Stimulated activated CD8-positive, alpha-beta memory T cell treated with anti-CD3 and anti-CD28 coated beads, Interleukin-15, amount 100 ng/mL, for 1 hour (primary cell): ENCODE data around the gene ABCG1.
A peak's percentile ranks its signal among the peaks of the same experiment; 100 is the strongest.

Experiments
- DNase-seq: peaks from one replicate; pipeline ENCODE4 v3.0.0-alpha.2; 2020; ENCODE audit warnings: low read depth

The ABCG1 gene

DNA sequence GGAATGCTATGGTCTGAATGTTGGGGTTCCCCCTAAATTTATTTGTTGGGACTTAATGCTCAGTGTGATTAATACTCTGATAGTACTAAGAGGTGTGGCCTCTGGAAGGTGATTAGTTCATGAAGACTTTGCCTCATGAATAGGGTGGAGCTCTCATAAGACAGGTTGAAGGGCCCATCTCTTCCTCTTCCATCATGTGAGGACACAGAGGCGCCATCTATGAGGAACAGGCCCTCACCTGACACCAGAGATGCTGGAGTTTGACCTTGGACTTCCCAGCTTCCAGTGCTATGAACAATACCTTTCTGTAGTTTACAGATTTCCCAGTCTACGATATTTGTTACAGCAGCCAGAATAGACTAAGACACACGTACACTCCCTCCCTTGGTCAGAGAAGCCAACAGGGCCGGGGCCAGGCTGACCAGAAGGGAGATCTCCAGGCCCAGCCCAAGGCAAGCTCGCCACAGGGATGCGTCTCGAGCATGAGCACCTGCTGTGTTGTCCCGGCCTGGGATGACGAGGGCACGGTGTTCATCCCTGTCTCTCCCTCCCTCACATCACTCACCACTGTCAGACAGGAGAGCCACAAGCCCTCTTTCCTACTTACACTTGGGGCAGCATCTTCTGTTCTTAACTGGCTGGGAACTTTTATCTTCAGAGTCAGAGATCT, 4.7 kb upstream of the ABCG1 start:
- DNase-seq, result no peak

DNA sequence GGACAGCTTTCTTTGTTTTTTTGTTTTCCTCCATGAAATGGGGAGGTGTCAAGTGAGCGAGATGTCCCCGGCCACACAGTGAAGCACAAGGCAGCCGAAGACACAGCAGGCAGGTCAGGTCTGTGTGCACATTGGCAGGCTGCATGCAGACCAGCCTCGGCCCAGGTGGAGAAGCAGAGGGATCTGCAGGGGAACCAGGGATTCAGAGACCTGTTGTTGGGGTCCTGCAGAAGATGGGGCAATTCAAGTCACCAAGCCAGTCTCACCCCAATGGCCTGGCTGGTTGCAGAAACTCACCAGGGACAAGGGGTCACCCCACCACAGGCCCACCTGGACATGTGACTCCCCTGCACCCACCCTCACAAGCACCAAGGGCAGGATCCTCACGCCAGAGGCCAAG, 4.0 kb upstream of the ABCG1 start:
- no peak for DNase-seq

DNA sequence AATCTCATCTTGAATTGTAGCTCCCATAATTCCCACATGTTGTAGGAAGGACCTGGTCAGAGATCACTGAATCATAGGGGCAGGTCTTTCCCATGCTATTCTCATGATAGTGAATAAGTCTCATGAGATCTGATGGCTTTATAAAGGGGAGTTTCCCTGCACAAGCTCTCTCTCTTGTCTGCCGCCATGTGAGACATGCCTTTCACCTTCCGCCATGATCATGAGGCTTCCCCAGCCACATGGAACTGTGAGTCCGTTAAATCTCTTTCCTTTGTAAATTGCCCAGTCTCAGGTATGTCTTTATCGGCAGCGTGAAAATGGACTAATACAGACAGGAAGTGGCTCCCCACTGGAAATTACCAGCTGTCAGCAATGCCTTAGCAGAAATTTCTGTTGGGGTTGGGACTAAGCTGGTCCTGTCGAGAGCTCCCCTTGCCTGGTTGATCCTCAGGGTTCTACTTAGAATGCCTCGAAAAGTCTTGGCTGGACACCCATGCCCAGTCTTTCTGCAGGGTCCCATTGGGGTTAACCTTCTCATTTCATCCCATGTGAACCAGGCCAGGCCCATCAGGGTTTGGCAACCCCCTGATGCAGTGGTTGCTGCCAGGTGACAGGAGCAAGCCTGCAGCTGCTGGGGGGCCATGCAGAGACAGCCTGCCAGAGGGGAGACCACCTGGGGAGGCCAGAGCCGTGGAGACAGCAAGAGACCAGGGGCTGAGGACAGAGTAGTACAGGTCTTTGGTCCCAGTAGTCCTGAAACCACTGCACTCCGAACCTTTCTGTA, 2.8 kb upstream of the ABCG1 start:
- DNase-seq, result no peak

DNA sequence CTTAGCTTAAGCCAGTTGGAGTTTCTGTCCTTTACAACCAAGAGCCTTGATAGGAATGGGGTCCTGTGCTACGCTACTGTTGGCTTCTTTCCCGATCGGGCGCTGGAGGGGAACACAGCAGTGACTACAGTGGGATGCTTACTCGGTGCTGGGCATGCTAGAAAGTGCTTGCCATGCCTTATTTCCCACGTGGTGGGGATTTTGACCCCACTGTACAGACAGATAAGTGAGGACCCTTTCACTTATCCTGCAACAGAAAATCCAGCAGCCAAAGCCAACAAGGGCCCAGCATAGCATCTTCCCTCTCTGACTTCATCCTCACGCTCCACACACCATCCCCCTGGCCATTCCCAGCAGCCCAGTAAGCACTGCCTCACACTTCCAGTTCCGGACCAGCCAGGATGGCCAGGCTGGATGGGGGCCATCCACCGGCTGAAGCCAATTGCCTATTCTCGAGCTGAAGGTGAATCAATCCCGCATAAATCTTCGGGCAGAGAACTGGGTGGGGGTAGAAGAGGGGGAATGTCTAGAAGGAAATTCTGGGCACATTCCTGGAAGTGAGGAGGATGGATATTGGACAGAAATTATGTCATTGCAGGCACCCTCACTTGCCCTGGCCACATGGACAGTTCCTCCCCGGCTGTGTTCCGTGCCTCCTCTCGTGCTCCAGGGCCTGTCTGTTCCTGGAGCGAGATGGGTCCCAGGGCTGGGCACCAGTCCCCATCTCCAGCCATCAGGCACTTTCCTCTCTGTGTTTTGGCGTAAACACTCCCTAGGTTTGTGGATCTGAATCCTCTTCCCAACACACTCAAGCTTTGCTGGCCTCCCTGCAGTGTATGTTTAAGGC, 2.0 kb upstream of the ABCG1 start:
- no peak for DNase-seq

DNA sequence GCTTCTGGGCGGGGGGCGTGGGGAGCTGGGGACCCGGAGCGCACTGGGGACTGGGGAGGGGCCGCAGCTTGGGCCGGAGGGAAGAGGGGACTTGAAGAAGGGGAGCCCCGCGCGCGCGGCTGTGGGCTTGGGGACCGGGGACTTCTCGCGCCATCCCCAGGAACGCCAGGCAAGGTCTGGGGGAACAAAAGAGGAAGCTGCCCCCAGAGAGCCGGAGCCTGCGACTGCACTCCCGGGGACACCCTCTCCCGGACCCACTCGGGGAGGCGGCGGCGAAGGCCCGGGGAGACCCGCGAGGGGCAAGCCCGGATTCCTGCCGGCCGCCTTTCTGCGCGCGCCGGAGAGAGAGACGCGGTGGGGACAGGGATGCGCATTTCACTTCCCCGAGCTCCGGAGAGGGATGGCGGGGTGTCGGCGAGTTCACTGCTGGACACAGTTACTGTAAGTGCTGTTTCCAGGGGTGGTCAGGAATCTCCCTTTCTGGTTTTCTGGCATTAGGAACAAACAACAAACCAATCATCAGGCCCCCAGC, 732 bp downstream of the ABCG1 start:
- DNase-seq, result no peak

DNA sequence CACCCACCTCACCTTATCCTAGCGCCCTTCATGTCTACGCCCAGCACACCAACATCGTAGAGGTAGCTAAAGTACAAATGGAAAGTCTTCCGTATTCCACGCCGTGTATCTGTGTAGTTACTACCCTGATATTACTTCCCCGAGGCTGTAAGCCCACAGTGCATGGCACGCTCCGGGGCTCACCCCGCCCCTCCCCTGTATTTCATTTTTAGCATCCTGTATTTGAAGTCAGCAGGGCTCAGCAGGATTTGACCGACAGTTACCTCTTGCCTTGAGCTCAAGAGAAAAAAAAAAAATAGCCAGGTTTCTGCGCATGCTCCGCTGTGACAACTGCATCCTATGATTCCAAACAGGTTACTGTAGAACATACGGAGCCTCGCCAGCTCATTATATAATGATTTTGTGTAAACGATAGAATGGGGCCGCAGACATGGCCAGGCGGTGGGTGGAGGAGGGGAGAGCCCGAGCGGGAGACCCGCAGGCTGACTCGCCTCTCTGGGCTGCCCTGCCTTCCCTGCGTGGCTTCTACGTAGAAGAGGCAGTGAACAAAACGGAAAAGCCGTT, 1.3 kb downstream of the ABCG1 start:
- DNase-seq, result no peak

DNA sequence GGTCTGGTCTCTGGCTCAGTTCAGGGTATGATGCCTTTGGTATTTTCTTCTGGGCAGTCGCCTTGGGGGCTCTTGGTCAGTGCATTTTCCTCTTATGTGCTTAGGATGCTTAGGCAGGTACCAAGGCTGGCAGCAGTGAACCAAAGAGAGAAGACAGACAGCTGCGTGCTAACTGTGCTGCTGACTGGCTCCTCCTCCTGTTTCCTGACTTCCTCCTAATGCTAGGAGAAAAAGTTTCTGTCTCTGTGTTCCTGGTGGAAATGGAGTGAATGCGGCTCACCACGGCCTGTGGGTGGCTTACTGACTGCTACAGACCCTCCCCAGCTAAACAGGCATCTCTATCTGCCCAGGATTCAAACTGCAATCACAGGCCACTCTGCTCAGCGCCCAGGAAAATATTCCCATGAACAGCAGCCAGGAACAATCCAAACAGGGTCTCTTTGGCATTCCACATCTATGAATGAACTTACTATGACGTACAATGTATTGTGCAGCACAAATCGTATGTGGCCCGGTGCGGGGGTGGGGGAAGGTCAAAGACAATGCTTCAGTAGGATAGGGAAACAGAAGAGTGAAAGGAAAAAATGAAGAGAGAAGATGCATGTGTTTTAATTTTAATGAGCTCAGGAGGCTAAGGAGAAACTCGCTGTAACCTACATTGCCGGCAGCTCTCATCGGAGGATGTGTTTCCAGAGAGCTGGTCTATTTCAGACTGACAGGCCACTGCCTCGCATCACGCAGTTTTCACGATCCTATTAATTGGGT, 2.8 kb downstream of the ABCG1 start:
- no peak for DNase-seq

DNA sequence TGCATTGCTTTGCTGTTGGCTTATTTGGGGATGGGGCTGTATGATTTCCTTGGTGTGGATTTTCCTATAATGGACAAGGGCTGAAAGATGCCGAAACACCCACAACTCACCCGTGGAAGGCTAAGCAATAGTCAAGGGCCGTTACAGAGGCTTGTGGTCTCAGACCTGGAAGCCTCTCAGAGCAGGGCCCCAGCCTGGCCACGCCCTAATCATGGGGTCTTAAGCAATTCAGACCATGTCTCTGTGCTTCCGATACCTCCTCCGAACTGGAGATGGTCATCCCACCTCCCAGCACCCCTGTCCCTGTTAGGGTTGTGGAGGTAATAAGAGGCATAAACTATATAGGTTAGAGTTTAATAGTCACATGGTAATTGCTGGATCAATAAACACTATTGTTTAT, 3.4 kb downstream of the ABCG1 start:
- DNase-seq, result no peak

DNA sequence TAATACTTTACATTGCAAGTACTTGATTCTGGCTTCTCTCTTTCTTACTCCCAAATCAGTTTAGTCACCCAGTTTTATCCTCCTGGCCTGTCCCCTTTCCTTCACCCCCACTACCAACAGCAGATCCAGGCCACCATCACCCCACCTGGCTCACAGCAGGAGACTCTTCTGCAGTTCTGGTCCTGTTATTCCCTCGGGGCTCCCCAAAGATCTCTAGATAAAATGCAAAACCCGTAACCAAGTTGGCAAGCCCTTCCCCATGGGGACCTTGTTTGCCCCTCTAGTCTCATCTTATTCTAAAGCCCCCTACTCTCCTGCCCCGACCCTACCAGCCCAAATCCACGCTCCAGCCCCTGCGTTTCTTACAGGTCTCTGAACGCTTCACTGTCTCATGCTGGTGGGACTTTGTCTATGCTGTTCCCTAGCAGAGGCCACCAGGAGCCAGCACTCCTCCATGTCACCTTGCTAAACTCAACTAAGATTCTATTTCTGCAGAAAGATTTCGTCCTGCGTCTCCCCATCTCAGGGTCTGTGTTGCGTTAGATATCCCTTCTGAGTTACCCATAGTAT, 4.0 kb downstream of the ABCG1 start:
- no peak for DNase-seq

DNA sequence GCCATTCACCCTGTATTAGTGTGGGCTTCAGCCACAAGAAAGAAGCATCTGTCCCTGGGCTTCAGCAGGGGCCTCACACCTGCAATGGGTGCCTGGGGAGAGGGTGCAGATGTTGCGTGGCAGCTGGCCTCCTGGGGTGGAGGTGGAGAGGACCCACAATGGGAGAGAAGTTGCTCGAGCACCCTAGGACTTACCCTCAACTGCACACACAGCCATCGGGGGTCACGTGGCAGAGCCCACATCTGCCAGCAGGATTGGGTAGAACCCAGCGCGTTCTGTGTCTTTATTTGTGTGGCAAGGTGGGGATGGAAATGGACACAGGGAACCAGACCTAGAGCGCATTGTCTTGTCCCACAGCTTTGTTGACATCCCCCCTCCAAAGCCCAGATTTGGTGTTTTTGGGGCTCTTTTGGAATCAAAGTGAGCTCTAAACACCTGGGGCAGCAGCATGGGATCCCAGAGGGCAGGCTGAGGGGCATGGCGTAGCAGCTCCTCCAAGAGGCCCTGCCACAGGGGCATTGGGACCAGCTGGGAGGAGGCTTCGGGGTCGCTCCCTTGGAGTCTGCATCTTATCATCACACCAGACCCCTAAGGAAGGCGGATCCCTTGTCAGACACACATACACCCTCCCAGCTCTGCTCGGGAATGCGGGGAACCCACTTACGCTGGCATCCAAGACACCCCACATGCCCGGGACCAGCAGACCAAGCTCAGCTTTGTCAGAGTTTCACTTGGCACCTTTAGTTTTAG, 5.1 kb downstream of the ABCG1 start:
- no peak for DNase-seq

DNA sequence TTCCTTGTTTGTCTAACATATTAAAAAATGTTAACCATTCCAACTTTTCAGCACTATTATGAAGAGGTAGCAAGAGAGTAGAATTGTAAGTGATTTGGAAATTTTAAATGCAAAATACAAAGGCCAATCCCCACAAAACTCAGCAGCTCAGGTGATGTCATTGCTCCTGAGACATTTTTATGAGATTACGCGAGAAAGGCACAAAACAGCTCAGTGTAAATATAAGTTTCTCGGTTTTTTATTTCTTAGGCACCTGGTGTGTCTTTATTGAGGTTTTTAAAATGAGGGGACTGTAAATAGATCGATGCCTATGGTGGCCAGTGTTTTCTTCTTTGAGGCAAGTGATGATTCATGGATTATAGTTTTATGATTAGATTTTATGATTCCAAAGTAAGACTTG, 6.1 kb downstream of the ABCG1 start:
- DNase-seq, result no peak

DNA sequence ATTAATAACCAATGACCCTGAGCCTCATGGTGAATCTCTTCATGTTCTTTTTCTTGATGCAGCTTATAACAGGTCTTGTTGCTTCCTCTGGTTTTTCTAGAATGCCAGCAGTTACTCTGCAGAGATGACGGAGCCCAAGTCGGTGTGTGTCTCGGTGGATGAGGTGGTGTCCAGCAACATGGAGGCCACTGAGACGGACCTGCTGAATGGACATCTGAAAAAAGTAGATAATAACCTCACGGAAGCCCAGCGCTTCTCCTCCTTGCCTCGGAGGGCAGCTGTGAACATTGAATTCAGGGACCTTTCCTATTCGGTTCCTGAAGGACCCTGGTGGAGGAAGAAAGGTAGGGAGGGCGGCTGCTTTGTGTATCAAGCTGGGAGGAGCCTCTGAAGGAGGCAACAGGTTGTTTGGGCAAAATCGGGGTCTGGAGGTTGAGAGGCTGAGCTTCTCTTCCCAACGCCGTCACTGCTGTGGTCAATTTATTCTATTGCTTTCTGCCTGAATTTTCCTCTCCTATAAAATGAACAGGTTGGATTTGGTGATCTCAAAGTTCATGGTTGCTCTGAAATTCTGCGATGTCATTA, 6.7 kb downstream of the ABCG1 start:
- no peak for DNase-seq

DNA sequence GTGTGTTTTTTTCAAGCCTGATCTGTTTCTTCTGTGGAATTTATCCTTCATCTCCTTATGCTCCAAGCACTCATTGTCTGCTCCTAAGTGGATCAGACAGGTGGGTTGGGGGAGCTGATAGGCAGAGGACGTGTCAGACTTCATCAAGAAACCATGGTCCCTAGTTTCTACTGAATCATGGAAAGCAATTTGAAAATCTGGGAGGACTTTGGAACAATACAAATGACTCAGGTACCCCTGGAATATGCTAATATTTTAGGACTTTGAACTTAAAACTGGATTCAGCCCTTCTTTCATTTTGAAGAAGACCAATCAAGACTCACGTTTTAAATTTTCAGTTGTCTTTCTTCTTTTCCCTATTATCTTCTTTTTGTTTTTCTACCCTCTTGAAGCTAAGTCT, 7.7 kb downstream of the ABCG1 start:
- DNase-seq, result no peak

DNA sequence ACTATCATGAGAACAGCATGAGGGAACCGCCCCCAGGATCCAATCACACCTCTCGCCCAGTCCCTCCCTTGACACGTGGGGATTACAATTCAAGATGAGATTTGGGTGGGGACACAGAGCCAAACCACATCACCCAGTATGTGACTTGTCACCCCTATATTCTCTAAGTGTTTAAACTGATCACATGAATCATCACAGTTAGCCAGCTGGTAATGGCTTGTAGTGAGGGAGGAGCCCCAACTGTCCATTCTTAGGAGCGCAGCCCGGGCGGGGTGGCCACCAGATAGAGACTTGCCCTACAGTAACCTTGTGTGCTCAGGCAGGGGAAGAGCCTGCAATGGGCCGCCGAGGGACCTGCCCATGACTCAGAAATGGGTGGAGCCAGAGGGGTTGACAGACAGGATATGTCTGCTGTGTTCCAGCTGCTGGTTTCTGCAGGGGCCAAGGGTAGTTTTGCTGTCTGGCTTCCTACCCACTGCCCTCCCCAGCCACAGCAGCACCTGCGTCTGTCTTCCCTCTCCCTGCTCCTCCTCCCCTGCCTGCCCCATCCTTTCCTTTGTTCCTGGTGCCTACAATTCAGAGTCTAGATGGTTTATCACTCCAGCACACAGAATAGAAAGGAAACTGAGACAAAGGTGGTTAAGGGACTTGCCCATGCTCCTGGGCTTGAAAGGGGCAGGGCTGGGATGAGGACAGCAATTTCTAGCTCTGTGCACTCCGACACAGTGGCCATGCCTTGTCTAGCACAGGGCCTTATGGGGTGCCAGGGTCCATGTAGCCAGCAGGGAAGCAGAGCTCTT, 9.2 kb downstream of the ABCG1 start:
- DNase-seq, result peak; percentile 78

DNA sequence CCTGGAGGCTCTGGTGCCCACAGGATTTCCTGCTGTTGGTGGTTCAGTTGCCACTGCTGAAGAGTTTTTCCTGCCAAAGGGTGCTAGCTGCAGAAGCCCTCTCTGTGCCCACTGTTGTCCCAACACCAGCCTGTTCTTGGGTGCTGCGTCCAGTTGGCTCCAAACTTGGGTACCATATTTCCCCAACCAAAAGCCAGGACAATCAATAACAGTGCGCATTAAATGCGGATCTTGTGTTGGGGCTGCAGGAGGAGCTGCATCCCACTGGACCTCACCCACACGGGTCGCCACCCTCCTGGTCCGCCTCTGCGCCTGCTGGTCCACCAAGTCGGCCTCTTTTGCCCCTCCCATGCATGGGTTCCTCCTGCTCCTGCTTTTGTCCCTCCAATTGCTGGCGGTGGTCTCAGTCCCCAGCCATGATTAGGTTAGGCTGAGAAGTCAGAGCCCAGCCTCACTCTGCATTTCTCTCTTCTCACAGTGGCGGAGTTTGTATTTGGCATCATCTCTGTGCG, 9.8 kb downstream of the ABCG1 start:
- DNase-seq, result no peak

DNA sequence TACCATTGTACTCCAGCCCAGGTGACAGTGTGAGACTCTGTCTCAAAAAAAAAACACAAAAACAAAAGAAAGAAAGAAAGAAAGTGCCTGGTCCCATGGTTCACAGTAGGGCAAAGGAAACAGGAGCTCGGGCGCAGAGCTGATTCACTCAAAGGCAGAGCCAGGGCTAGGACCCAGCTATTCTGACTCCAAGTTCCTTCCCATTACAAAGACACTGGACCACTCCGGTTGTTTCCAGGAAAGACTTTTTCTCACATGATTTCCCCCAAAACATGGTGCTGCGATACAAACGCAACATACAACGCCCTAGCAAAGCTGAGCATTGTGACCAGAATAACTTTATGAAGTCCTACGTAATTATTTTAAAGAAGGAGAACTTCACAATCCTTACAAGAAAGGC, 10.7 kb downstream of the ABCG1 start:
- DNase-seq, result no peak

DNA sequence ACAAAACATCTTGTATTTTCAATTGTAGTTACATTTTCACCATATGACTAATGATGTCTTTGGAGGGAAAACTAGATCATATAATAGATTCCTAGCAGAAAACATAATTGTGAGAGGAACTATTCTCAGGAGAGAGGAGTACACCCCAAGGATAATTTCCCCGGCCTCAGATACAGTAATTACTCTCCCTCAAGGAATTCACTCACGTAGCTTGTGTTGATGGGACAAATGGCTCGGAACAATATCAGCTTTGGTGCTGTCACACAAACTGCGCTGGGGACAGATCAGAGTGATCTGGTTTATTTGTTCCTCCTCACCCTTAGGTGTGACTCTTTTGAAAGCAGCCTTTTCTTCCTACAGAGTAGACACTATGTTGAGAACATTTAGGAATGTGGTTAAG, 11.2 kb downstream of the ABCG1 start:
- no peak for DNase-seq

DNA sequence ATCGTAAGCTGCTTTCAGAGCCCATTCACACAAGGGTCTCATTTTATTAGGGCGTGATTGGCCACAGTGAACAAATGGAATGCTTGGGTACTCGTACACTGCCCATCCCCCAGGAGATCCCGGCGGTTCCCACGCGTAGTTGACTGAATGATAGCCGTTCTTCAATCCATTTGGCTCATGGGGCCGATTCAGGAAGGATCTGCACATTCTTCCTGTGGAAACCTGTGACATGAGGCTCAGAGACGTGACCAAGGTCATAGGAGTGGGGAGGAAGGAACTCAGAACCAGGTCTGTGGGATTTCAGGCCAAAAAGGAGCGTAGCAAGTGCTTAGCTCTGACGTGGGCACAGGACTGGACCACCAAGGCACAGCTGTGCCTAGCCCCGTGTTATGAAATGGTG, 11.7 kb downstream of the ABCG1 start:
- no peak for DNase-seq

DNA sequence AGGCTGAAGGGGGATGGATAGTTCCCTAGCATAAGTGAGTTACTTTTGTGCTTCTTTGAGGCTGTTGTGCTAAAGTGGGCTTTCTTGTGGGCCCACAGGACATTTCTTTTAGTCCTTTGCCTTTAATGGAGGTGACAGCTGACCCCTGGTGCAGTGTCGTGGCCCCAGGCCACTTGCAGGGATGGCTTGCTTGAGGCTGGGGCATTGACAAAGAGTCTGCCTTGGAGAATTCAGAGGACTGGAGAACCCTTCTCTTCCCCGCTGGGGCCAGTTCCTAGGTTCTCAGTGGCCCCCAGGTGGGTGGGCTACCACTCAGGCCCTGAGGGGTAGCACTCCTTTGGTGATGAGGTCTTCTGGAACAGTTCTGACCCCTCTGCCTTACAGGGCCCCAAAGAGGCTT, 12.8 kb downstream of the ABCG1 start:
- DNase-seq, result no peak
